HUES6 (cell line): Measurements from ENCODE around the gene IQGAP1.
A peak's percentile ranks its signal among the peaks of the same experiment; 100 is the strongest.

Experiments used
- H3K27ac ChIP-seq: 2 replicates; pipeline ENCODE4 v1.7.0; 2013; ENCODE audit warnings: low read depth, mild to moderate bottlenecking, low read length, inconsistent platforms
- H3K27me3 ChIP-seq: 2 replicates; pipeline ENCODE4 v1.6.1; 2013; ENCODE audit warnings: low read length; ENCODE audit not compliant: control insufficient read depth, insufficient read depth
- H3K36me3 ChIP-seq: 2 replicates; pipeline ENCODE4 v1.6.1; 2013; ENCODE audit warnings: low read length; ENCODE audit not compliant: control insufficient read depth, insufficient read depth
- H3K4me1 ChIP-seq: 2 replicates; pipeline ENCODE4 v1.6.1; 2013; ENCODE audit warnings: low read length; ENCODE audit not compliant: control insufficient read depth, insufficient read depth
- H3K4me3 ChIP-seq: 2 replicates; pipeline ENCODE4 v1.5.1; 2013; ENCODE audit warnings: low read depth, low read length
- H3K9ac ChIP-seq: one replicate; pipeline ENCODE4 v1.6.1; 2013; ENCODE audit warnings: mild to moderate bottlenecking, low read length
- H3K9me3 ChIP-seq: 2 replicates; pipeline ENCODE4 v1.6.1; 2013; ENCODE audit warnings: low read depth, low read length; ENCODE audit not compliant: control insufficient read depth, insufficient read depth

Gene IQGAP1

GRCh38 chr15:90379263-90379662, 8.8 kb upstream of the IQGAP1 start:
- no peak overlapping the region for H3K9ac ChIP-seq
- H3K27me3 ChIP-seq: no peaks in the 10 kb centered on the region
- no peak overlapping the region for H3K4me3 ChIP-seq
- no peak overlapping the region for H3K27ac ChIP-seq
- no peaks in the 10 kb centered on the region for H3K36me3 ChIP-seq
- H3K4me1 ChIP-seq: no peaks in the 10 kb centered on the region
- H3K9me3 ChIP-seq: peaks cover 25% of the 10 kb centered on the region

GRCh38 chr15:90381515-90381914, 6.5 kb upstream of the IQGAP1 start:
- H3K9me3 ChIP-seq: peaks cover 25% of the 10 kb centered on the region
- no peak overlapping the region for H3K27ac ChIP-seq
- no peak overlapping the region for H3K9ac ChIP-seq
- no peaks in the 10 kb centered on the region for H3K27me3 ChIP-seq
- no peaks in the 10 kb centered on the region for H3K36me3 ChIP-seq
- H3K4me3 ChIP-seq: no peak overlapping the region
- H3K4me1 ChIP-seq: no peaks in the 10 kb centered on the region

- no peaks in the 10 kb centered on the region for H3K36me3 ChIP-seq
- H3K4me3 ChIP-seq: no peak overlapping the region
- H3K9ac ChIP-seq: no peak overlapping the region
- no peaks in the 10 kb centered on the region for H3K4me1 ChIP-seq
- no peaks in the 10 kb centered on the region for H3K27me3 ChIP-seq
- H3K9me3 ChIP-seq: peaks cover 25% of the 10 kb centered on the region
- no peak overlapping the region for H3K27ac ChIP-seq
Measured at GRCh38 chr15:90382320-90382719, 5.7 kb upstream of the IQGAP1 start.

- H3K4me3 ChIP-seq: no peak overlapping the region
- no peak overlapping the region for H3K27ac ChIP-seq
- H3K27me3 ChIP-seq: no peaks in the 10 kb centered on the region
- peaks cover 7% of the 10 kb centered on the region for H3K36me3 ChIP-seq
- H3K9ac ChIP-seq: no peak overlapping the region
- peaks cover 17% of the 10 kb centered on the region for H3K4me1 ChIP-seq
- no peaks in the 10 kb centered on the region for H3K9me3 ChIP-seq
Measured at GRCh38 chr15:90386221-90386620, 1.8 kb upstream of the IQGAP1 start.

GRCh38 chr15:90388462-90389380, 679 bp downstream of the IQGAP1 start:
- Histone ChIP-seq H3K9me3 (no peaks in the 10 kb centered on the region), H3K36me3 (peaks cover 12% of the 10 kb centered on the region), H3K4me1 (peaks cover 35% of the 10 kb centered on the region), H3K9ac (peak overlapping the region; percentile 62), H3K4me3 (peak overlapping the region; percentile 71), H3K27ac (peak overlapping the region; percentile 58; the same call in 1 of the 2 replicates), H3K27me3 (no peaks in the 10 kb centered on the region)

- Histone ChIP-seq H3K4me1 (peaks cover 43% of the 10 kb centered on the region), H3K9me3 (no peaks in the 10 kb centered on the region), H3K9ac (no peak overlapping the region), H3K4me3 (peak overlapping the region; percentile 71), H3K27ac (no peak overlapping the region), H3K36me3 (peaks cover 12% of the 10 kb centered on the region), H3K27me3 (no peaks in the 10 kb centered on the region)
Measured at GRCh38 chr15:90389513-90389912, 1.5 kb downstream of the IQGAP1 start.

GRCh38 chr15:90393040-90393439, 5.0 kb downstream of the IQGAP1 start:
- Histone ChIP-seq H3K27ac (no peak overlapping the region), H3K4me3 (no peak overlapping the region), H3K9me3 (no peaks in the 10 kb centered on the region), H3K36me3 (peaks cover 12% of the 10 kb centered on the region), H3K4me1 (peaks cover 54% of the 10 kb centered on the region), H3K9ac (no peak overlapping the region), H3K27me3 (no peaks in the 10 kb centered on the region)

- no peaks in the 10 kb centered on the region for H3K27me3 ChIP-seq
- peak overlapping the region; percentile 40; the same call in 1 of the 2 replicates for H3K27ac ChIP-seq
Measured at GRCh38 chr15:90394074-90394473, 6.0 kb downstream of the IQGAP1 start.

GRCh38 chr15:90394748-90395442, 6.9 kb downstream of the IQGAP1 start:
- Histone ChIP-seq H3K9me3 (no peaks in the 10 kb centered on the region), H3K9ac (no peak overlapping the region), H3K4me3 (no peak overlapping the region), H3K27me3 (no peaks in the 10 kb centered on the region), H3K36me3 (peaks cover 12% of the 10 kb centered on the region), H3K4me1 (peaks cover 49% of the 10 kb centered on the region), H3K27ac (no peak overlapping the region)

More at GRCh38 chr15:90394074-90394473, 6.0 kb downstream of the IQGAP1 start:
- Histone ChIP-seq H3K36me3 (peaks cover 12% of the 10 kb centered on the region), H3K4me3 (no peak overlapping the region), H3K9me3 (no peaks in the 10 kb centered on the region), H3K9ac (no peak overlapping the region), H3K4me1 (peaks cover 54% of the 10 kb centered on the region)

GRCh38 chr15:90396321-90396720, 8.3 kb downstream of the IQGAP1 start:
- Histone ChIP-seq H3K4me1 (peaks cover 53% of the 10 kb centered on the region), H3K9ac (no peak overlapping the region), H3K36me3 (peaks cover 4% of the 10 kb centered on the region), H3K4me3 (no peak overlapping the region), H3K27me3 (no peaks in the 10 kb centered on the region), H3K9me3 (no peaks in the 10 kb centered on the region), H3K27ac (no peak overlapping the region)
